OCI-LY1 (cell line): ENCODE measurements around the gene PRKCA.

Experiments used
- H2AFZ ChIP-seq: fragments of 200-600 bp; sonication (generic), shearing (Covaris generic); 2 replicates; pipeline ENCODE4 v1.6.0; 2014; ENCODE audit warnings: antibody characterized with exemption, mild to moderate bottlenecking, low read length
- H3F3A ChIP-seq: fragments of 200-600 bp; sonication (generic), shearing (Covaris generic); 2 replicates; pipeline ENCODE4 v1.6.0; 2014; ENCODE audit warnings: mild to moderate bottlenecking, antibody characterized with exemption, low read length, moderate library complexity; ENCODE audit not compliant: insufficient read depth
- H3K27ac ChIP-seq: fragments of 200-600 bp; sonication (generic); 2 replicates; pipeline ENCODE4 v1.5.1; 2014; ENCODE audit warnings: low read length, mixed run types, mild to moderate bottlenecking, low read depth; ENCODE audit not compliant: poor library complexity, severe bottlenecking
- H3K27me3 ChIP-seq: fragments of 200-600 bp; sonication (generic); 2 replicates; pipeline ENCODE4 v1.6.0; 2014; ENCODE audit warnings: antibody characterized with exemption, mild to moderate bottlenecking, low read length, moderate library complexity; ENCODE audit not compliant: insufficient read depth
- H3K36me3 ChIP-seq: fragments of 200-600 bp; sonication (generic); 2 replicates; pipeline ENCODE4 v1.6.1; 2014; ENCODE audit warnings: mild to moderate bottlenecking, antibody characterized with exemption, low read length, moderate library complexity, mixed read lengths; ENCODE audit not compliant: insufficient read depth
- H3K4me1 ChIP-seq: fragments of 200-600 bp; sonication (generic); 2 replicates; pipeline ENCODE4 v1.5.1; 2014; ENCODE audit warnings: mild to moderate bottlenecking, low read length, moderate library complexity; ENCODE audit not compliant: insufficient read depth, severe bottlenecking
- H3K4me2 ChIP-seq: fragments of 200-600 bp; sonication (generic), shearing (Covaris generic); 2 replicates; pipeline ENCODE4 v1.6.1; 2014; ENCODE audit warnings: low read length
- H3K4me3 ChIP-seq: fragments of 200-600 bp; sonication (generic); 2 replicates; pipeline ENCODE4 v1.5.1; 2014; ENCODE audit warnings: low read length, low read depth, mild to moderate bottlenecking, mixed read lengths; ENCODE audit not compliant: poor library complexity, severe bottlenecking
- H3K79me2 ChIP-seq: fragments of 200-600 bp; shearing (Covaris generic); 2 replicates; pipeline ENCODE4 v1.6.1; 2016; ENCODE audit warnings: mixed run types, low read length, mixed read lengths; ENCODE audit not compliant: insufficient read depth
- H3K9ac ChIP-seq: fragments of 200-600 bp; sonication (generic), shearing (Covaris generic); 2 replicates; pipeline ENCODE4 v1.6.1; 2014; ENCODE audit warnings: mild to moderate bottlenecking, low read length, mixed read lengths
- H3K9me2 ChIP-seq: fragments of 200-600 bp; sonication (generic), shearing (Covaris generic); 2 replicates; pipeline ENCODE4 v1.6.1; 2014; ENCODE audit warnings: low read depth, mild to moderate bottlenecking, low read length, mixed read lengths
- H3K9me3 ChIP-seq: fragments of 200-600 bp; shearing (Covaris generic); 2 replicates; pipeline ENCODE4 v1.6.1; 2014; ENCODE audit warnings: low read length, mixed read lengths
- H4K20me1 ChIP-seq: fragments of 200-600 bp; sonication (generic), shearing (Covaris generic); 2 replicates; pipeline ENCODE4 v1.6.0; 2016; ENCODE audit warnings: mild to moderate bottlenecking, low read length; ENCODE audit not compliant: insufficient read depth
- EZH2 ChIP-seq: fragments of 200-600 bp; sonication (generic), shearing (Covaris generic); IDR thresholded peaks from 2 replicates; pipeline ENCODE4 v1.8.0; 2017; ENCODE audit warnings: borderline replicate concordance, mixed run types, mild to moderate bottlenecking, antibody characterized with exemption, low read length, moderate library complexity, mixed read lengths
- TF ChIP-seq, protein P1 (sequence below): fragments of 200-600 bp; sonication (generic), shearing (Covaris generic); IDR thresholded peaks from 2 replicates; pipeline ENCODE4 v1.5.1; 2017; ENCODE audit warnings: mild to moderate bottlenecking, antibody characterized with exemption, low read length, moderate library complexity, mixed read lengths

Gene PRKCA

GRCh38 chr17:66662496-66662895, 360.1 kb downstream of the PRKCA start:
- TF ChIP-seq EZH2 = no peak
- TF ChIP-seq, protein P1, sequence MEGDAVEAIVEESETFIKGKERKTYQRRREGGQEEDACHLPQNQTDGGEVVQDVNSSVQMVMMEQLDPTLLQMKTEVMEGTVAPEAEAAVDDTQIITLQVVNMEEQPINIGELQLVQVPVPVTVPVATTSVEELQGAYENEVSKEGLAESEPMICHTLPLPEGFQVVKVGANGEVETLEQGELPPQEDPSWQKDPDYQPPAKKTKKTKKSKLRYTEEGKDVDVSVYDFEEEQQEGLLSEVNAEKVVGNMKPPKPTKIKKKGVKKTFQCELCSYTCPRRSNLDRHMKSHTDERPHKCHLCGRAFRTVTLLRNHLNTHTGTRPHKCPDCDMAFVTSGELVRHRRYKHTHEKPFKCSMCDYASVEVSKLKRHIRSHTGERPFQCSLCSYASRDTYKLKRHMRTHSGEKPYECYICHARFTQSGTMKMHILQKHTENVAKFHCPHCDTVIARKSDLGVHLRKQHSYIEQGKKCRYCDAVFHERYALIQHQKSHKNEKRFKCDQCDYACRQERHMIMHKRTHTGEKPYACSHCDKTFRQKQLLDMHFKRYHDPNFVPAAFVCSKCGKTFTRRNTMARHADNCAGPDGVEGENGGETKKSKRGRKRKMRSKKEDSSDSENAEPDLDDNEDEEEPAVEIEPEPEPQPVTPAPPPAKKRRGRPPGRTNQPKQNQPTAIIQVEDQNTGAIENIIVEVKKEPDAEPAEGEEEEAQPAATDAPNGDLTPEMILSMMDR = no peak
- Histone ChIP-seq H3K4me2 (no peak overlapping the region), H2AFZ (no peak overlapping the region), H3K9me3 (peaks cover 2% of the 10 kb centered on the region; the same call in 1 of the 2 replicates), H3K9ac (no peak overlapping the region), H3K79me2 (no peaks in the 10 kb centered on the region), H3K36me3 (peaks cover 8% of the 10 kb centered on the region; the same call in 1 of the 2 replicates), H4K20me1 (no peaks in the 10 kb centered on the region), H3K4me3 (no peak overlapping the region), H3F3A (no peaks in the 10 kb centered on the region), H3K9me2 (no peaks in the 10 kb centered on the region), H3K4me1 (peaks cover 7% of the 10 kb centered on the region), H3K27me3 (no peaks in the 10 kb centered on the region), H3K27ac (no peak overlapping the region)

DNA sequence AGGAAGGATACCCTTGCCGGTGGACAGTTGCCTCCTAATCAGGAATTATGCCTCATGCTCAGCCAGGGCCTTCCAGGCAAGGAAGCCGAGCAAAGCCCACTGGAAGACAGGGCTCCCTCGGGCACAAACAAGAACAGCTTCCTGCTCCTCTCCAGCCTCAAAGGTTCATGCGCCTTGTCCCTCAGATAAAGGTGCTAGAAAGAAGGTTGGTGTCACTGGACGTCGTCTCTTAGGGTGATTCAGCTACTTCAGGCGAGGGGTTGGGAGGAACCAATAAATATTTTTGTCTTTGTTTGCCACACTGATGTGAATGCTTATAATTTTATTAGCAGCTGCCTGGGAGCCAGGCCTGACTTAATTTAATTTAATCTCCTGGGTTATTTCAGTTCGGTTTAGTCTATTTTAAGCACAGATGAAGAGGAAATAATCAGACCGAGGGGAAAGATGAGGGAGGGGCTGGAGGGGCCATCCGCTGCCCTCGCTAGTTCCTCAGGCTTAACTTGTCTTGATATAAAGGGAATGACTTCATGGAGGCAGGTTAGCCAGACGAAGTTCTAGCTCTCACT, 360.7 kb downstream of the PRKCA start:
- H3K27ac ChIP-seq = no peak overlapping the region

GRCh38 chr17:66664336-66664735, 361.9 kb downstream of the PRKCA start:
- no peak overlapping the region for H2AFZ ChIP-seq
- H3K9me2 ChIP-seq = no peaks in the 10 kb centered on the region
- no peak overlapping the region for H3K4me2 ChIP-seq
- no peak for TF ChIP-seq EZH2
- TF ChIP-seq, protein P1 = no peak
- H3K27ac ChIP-seq = no peak overlapping the region
- H3K79me2 ChIP-seq = no peaks in the 10 kb centered on the region
- no peaks in the 10 kb centered on the region for H3K27me3 ChIP-seq
- peaks cover 12% of the 10 kb centered on the region for H3K4me1 ChIP-seq
- no peaks in the 10 kb centered on the region; the same call in 1 of the 2 replicates for H3K36me3 ChIP-seq
- H4K20me1 ChIP-seq = no peaks in the 10 kb centered on the region
- H3K9ac ChIP-seq = no peak overlapping the region
- no peak overlapping the region for H3K4me3 ChIP-seq
- H3K9me3 ChIP-seq = no peaks in the 10 kb centered on the region; the same call in 1 of the 2 replicates
- H3F3A ChIP-seq = no peaks in the 10 kb centered on the region

More for the DNA sequence above, 360.7 kb downstream of the PRKCA start:
- no peak overlapping the region for H3K4me3 ChIP-seq
- TF ChIP-seq, protein P1 = no peak
- no peak for TF ChIP-seq EZH2
- no peaks in the 10 kb centered on the region for H3F3A ChIP-seq
- H3K9me3 ChIP-seq = no peaks in the 10 kb centered on the region
- no peaks in the 10 kb centered on the region for H3K79me2 ChIP-seq
- no peaks in the 10 kb centered on the region for H3K27me3 ChIP-seq
- H3K9me2 ChIP-seq = no peaks in the 10 kb centered on the region
- H4K20me1 ChIP-seq = no peaks in the 10 kb centered on the region
- H3K36me3 ChIP-seq = peaks cover 8% of the 10 kb centered on the region; the same call in 1 of the 2 replicates
- no peak overlapping the region for H2AFZ ChIP-seq
- peaks cover 12% of the 10 kb centered on the region for H3K4me1 ChIP-seq
- no peak overlapping the region for H3K9ac ChIP-seq
- H3K4me2 ChIP-seq = no peak overlapping the region
